Raji (cell line): ENCODE measurements around the gene PPP1R9A.

Experiments
- POLR2A ChIP-seq: IDR thresholded peaks from 2 replicates; pipeline ENCODE4 v1.6.1; 2011; ENCODE audit warnings: low read depth, low read length, control low read depth; ENCODE audit not compliant: insufficient read depth

PPP1R9A gene

DNA sequence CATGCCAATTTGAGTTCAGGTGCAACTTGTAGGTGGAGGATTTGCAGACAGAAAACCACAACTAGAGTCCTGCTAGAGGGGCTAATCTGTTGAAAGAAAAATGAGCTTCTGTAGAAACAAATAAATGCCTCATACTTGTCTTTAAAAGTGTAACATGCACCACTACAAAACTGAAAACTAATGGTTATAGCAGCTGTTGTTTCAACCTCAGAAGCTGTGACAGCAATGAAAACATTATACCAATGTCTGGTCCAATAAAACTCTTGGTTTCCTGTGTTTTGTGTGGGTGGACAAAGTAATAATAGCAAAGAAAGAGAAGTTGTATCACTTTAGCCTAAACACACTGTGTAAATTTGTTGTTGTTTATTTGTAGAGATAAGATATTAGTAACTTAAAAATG is 3.4 kb upstream of the PPP1R9A start:
- no peak for TF ChIP-seq POLR2A

DNA sequence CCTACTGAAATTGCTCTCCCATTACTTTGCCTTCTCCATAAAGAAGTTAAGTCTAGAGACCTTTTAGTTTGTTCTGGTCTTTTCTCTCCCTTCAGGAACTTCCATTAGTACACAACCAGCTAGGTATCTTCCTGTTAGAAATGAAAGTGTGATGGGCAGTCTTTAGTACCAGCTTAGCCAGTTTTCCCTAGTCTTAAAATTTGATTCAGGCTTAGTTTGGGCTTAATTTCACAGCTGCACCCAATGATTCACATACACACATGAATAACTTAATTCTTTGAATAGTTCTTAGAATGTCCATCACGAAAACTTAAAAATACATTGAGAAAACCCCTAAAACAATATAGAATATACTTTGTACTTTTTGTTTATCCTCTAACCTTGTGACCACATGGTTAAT is 2.4 kb upstream of the PPP1R9A start:
- no peak for TF ChIP-seq POLR2A

- TF ChIP-seq POLR2A = no peak
Measured at GRCh38 chr7:94906065-94906851, 1.1 kb upstream of the PPP1R9A start.

DNA sequence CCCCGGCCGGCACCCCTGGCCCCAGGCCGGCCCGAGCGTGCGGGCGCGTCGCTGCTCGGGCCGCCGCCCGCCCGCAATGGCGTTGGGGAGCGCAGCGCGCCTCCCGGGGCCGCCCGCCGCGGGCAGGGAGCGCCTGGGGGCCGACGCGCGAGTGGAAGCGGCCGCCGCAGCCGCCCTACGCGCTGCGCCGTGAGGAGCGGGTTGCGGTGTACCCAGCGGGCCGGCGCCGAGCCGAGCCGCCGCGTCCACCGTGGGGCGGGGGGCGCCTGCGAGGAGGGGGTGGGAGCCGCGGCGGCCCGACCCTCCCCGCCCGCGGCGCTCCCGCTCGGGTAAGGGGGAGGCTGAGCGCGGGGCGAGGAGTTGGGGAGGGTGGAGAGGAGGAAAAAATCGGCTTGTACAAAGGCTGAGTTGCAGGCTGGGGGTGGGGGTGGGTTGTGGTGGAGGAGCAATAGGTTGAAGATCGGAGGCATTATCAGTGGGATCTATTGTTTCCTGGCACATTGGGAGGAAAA is 473 bp downstream of the PPP1R9A start:
- no peak for TF ChIP-seq POLR2A

DNA sequence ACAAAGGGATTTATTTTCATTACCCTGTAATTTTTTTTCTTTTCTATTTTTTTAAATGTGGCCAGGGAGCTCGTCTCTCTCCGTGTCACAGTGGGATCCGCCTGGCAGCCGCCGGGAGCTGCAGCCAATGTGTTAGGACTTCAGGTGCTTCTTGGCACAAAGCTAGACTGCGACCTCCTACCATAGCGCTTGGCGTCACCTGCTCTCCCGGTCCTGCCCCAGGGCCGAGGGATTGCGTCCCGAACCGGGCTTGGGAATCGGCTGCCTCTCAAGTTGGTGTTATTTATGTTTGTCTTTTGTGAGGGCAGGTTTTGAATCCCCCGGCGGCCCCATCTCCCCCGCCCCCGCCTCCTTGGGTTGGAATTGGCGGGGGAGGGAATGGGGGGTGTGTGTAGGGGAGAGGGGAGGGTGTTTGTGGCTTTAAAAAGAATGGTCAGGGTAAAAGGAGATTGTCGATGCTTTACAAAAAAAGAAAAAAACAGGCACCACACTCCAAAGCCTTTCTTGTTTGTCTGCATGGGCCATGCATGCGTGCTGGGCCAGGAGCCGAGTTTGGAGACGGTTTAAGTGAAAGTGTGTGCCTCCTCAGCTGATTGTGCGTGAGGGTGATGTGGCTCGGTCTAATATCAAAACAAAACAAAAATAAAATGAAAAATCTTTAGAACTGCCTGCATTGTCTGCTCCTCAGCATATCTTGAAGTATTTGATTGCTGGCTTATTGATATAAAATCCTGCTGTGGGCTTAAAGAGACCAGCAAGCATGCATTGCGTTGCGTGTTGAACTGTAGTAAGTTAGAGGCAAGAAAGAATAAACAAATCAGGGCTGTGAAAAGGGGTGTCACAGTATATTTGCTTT is 1.2 kb downstream of the PPP1R9A start:
- no peak for TF ChIP-seq POLR2A

- TF ChIP-seq POLR2A = no peak
Measured at GRCh38 chr7:94909179-94909466, 1.7 kb downstream of the PPP1R9A start.

DNA sequence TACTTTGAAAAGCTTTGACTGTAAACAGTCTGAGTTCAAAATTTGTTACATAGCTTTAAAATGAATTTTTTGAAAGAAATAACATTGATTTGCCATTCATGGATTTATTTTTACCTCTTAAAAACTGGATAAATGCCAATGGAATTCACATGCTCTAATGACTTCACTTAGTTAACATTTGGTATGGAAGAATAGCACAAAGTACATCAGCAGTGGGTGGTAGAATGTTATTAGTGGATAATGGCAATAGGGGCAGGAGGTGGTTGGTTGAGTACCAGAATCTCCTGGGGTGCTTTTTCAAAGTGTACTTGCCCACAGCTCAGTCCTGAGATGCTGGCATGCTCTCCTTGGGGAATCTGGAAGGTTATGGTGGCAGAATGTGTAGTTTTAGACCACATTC is 4.7 kb downstream of the PPP1R9A start:
- no peak for TF ChIP-seq POLR2A

- no peak for TF ChIP-seq POLR2A
Measured at GRCh38 chr7:94913391-94913790, 6.0 kb downstream of the PPP1R9A start.

GRCh38 chr7:94921911-94922310 is 14.5 kb downstream of the PPP1R9A start:
- TF ChIP-seq POLR2A = no peak

- TF ChIP-seq POLR2A = no peak
Measured at GRCh38 chr7:94922457-94922856, 15.1 kb downstream of the PPP1R9A start.

- no peak for TF ChIP-seq POLR2A
Measured at GRCh38 chr7:94923412-94923811, 16.0 kb downstream of the PPP1R9A start.

GRCh38 chr7:94928168-94928707 is 20.8 kb downstream of the PPP1R9A start:
- no peak for TF ChIP-seq POLR2A

DNA sequence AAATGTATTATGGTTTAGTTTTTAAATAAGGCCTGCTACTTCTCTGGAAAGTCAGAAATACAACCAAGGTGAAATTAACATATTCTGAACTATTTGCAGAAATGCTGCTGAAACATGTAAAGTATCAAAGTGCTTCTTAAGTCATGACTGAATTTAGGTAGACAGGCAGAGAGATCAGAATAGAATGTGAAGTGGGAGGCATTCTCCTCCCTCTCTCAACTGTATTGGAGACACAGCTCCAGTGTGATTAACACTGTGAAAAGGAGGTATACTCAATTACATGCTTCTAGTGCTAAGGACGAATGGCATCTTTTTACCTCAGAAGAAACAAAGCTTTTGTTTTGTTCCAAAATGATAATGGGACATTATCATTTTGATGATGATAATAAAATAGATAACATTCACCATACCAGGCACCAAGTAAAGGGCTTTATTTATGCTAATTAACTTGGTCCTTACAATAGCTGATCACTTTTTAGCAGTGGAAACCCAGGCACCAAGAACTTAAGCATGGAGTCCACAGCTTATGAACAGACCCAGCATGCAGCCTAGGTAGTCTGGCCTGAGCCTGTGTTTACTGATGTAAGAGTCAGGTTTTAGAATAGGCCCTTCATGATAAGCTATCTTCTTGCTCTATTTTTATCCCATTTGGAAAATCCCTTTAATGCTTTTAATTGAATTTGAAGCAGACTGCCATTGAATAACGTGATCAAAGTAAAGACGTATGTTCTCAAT is 26.0 kb downstream of the PPP1R9A start:
- TF ChIP-seq POLR2A = no peak

- TF ChIP-seq POLR2A = no peak
Measured at GRCh38 chr7:94939395-94939794, 32.0 kb downstream of the PPP1R9A start.

DNA sequence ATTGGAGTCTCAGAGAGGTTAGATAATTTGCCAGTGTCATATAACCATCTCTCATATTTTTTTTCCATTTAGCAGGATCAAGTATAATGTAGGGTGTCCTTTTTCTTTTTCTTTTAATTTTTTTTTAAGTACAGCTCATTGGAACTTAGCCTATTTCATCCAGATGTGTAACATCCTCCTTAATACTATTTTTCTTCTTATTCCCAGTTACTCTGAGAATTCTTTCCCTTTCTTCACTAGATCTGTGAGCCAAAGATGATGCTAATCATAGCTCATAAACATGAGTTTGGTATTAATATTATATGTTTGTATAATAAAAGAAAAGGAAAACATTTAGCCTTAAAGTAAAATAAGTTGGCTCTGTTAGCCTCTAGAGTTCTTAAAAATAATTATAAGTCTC is 32.8 kb downstream of the PPP1R9A start:
- TF ChIP-seq POLR2A = no peak
